Activated naive CD4-positive, alpha-beta T cell treated with anti-CD3 and anti-CD28 coated beads, Interleukin-2, amount 50 U/mL, for 16 hours (primary cell): ENCODE results near the gene ZSCAN5B.
"Not testable (repeated sequence)": the region's sequence is repeated elsewhere in the genome, so short reads cannot be mapped to it uniquely, and the experiment has no call there.

ENCODE experiments used
- DNase-seq: peaks from one replicate; pipeline ENCODE4 v3.0.0-alpha.2; 2020

The ZSCAN5B gene, protein sequence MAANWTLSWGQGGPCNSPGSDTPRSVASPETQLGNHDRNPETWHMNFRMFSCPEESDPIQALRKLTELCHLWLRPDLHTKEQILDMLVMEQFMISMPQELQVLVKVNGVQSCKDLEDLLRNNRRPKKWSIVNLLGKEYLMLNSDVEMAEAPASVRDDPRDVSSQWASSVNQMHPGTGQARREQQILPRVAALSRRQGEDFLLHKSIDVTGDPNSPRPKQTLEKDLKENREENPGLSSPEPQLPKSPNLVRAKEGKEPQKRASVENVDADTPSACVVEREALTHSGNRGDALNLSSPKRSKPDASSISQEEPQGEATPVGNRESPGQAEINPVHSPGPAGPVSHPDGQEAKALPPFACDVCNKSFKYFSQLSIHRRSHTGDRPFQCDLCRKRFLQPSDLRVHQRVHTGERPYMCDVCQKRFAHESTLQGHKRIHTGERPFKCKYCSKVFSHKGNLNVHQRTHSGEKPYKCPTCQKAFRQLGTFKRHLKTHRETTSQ

DNA sequence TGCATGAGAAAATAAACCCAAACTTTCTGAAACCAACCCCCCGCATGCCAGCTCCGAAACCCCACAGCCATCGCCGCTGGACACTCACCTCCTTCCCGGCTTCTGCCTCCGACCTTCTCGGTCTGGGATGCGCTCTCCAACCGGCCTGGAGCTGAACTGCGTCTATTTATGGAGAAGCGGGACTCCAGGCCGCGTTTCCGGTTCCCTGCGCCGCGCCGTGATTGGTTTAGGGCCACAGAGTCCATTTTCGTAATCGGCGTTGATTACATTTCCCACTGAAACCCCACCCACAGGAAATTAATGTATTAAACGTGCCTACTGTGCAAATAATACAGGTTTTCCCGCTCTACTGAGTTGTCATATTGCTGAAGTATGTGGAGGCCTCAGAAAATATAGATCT lies at the start of gene ZSCAN5B:
Gene ZSCAN5B (minus strand): TSS at position 138 of the 400 bp plus-strand sequence. CDS start 4,731 bp downstream, outside the sequence.
- not testable (repeated sequence) for DNase-seq

DNA sequence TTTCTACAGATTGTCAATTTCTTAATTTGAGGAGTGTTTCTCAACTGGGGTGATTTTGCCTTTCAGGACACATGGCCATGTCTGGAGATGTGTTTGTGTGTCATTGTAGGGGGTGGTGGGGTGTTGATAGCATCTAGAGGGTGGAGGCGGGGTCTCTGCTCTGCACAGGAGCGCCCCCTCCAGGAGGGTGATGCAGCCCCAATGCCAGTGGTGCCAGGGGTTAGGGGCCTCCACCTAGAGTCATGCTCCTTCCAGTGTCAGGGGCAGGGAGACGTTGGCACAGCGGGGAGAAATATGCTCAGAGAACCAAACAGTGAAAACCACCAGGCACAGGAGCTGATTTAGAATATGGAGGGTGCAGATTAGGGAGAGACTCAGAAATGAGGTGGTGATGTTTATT lies 48.2 kb upstream of the ZSCAN5B start:
- DNase-seq: not testable (repeated sequence)

DNA sequence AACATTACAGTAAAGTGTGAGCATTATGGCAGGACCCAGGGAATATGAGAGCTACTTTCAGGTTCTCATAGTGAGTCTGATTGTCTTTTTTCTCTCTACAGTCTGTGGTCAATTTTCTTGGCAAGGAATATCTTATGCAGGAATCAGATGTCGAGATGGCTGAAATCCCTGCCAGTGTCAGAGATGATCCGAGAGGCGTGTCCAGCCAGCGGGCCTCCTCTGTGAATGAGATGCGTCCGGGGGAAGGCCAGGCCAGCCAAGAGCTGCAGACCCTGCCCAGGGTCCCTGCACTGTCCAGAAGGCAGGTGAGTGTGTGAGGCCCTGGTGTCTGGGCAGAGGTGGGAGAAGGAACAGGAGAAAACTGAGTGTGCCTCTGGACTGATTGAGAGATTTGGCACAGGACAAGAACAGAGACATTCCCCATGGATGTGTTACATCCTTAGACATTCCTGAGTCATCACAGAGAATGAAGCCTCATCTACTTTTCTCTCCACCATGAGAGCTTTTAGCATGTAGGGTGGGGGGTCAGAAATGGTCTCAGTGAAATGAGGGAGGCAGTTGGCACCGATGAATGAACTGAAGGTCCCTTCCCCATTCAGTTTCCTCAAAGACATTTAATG lies 47.6 kb upstream of the ZSCAN5B start:
- DNase-seq: no peak

DNA sequence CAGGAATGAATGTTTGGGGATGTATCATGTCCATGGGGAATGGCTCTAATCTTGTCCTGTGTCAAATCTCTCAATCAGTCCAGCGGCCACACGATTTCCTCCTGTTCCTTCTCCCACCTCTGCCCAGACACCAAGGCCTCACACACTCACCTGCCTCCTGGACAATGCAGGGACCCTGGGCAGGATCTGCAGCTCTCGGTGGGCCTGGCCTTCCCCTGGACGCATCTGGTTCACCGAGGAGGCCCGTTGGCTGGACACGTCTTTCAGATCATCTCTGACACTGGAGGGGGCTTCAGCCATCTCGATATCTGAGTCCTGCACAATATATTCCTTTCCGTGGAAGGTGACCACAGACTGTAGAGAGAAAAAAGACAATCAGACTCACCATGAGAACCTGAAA lies 25.9 kb upstream of the ZSCAN5B start:
- no peak for DNase-seq

DNA sequence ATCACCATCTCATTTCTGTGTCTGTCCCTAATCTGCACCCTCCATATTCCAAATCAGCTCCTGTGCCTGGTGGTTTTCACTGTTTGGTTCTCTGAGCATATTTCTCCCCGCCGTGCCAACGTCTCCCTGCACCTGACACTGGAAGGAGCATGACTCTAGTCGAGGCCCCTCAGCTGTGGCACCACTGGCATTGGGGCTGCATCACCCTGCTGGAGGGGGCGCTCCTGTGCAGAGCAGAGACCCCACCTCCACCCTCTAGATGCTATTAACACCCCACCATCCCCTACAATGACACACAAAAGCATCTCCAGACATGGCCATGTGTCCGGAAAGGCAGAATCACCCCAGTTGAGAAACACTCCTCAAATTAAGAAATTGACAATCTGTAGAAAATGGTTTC lies 25.3 kb upstream of the ZSCAN5B start:
- DNase-seq: no peak

DNA sequence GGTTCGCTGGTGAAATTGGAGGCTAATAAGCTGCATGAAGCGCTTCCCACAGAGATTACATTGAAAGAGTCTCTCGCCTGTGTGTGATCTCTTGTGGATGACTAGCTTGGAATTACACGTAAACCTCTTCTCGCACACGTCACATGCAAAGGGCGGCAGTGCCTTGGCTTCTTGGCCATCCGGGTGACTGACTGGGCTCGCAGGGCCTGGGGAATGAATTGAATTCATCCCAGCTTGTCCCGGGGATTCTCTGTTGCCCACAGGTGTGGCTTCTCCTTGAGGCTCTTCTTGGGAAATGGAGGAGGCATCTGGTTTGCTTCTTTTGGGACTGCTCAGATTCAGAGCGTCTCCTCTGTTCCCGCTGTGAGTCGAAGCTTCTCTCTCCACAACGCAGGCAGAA lies 24.3 kb upstream of the ZSCAN5B start:
- no peak for DNase-seq

DNA sequence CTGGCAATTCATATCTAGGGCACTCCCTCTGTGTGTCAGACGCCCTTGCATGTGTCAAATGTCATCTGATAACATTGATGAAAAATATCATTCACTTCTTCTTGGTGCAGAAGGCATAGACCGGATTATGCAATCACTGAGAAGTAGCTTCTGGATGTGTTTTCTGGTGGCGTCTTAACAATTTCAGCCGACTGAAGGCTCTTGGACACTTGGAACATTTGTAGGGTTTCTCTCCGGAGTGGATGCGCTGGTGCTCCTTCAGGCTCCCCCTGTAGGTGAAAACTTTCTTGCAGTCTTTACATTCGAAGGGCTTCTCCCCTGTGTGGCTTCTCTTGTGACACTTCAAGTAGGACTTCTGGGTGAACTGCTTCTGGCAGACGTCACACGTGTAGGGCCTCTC lies 23.9 kb upstream of the ZSCAN5B start:
- not testable (repeated sequence) for DNase-seq

DNA sequence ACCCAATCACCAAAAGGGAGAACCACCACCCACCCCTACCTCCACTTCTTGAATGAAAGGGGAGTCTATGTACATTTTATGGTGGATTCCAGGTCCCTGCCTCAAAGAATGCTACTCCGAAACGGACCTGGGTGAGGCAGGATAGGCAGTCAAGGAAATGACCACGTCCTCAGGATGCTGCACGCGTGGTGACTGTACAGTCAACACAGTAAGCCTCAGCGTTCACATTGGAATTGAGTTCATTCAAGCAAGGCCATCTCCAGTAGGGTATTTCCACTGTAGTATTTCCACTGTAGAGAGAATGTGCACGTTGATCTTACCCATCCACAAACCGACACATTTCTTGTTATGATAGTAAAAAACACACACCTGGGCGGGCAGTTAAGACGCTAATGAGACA lies 21.4 kb upstream of the ZSCAN5B start:
- no peak for DNase-seq

DNA sequence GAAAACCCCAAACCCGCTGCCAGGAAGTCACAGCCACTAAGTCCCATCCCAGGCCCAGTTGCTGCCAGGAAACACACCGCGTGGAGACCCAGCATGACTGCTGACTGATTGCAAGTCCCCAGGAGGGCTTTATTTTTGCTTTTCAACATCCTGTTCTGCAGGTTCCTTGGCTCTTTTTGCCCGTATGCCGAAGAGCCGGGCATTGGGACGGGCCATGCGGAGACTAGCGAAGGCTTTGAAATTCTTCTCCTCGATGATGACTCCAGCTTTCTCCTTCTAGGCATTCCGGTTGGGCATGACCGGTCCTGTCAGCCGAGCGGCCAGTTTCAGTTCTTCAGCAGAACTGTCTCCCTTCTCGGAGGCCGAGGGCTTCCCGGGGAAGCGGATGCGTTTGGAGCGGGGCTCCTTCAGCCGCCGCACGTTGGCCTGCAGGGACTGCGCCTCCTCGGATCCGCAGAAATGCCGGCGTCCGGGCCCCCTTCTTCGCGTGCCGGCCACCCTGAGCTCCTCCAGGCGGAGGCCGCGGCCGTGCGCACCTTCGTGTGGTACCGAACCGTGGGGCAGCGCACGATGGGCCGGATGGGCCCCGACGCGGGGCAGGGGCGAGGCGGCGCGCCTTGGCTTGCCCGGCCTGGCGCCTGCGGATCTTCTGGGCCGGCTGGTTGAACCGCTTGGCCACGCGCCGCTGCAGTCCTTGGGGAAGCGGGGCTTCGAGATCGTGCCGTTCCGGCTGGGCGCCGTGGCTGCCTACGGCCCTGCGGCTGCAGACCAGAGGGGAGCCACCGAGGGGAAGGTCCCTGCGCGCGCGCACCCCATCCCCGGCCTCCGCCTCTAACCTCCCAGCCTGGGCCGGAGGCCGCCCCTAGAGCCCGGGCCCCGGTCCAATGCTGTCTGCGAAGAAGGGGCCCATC lies 19.7 kb upstream of the ZSCAN5B start:
- DNase-seq: no peak

DNA sequence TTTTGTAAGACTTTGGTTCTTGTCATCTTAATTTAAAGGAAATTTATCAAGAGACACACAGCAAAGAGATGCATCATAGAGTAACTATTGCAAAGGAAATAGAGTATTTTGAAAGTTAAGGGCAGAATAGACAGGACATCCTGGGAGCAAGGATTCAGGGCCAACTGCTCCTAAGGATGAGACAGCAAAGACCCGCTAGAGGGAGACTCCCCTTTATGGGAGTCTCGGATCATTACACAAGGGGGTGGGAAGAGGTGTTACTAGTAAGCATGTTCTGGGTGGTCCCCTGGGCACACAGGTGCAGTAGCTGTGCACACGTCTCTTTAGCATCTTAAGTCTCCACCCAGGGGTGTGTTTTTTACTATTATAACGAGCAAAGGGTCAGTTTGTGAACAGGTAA lies 14.1 kb upstream of the ZSCAN5B start:
- no peak for DNase-seq

DNA sequence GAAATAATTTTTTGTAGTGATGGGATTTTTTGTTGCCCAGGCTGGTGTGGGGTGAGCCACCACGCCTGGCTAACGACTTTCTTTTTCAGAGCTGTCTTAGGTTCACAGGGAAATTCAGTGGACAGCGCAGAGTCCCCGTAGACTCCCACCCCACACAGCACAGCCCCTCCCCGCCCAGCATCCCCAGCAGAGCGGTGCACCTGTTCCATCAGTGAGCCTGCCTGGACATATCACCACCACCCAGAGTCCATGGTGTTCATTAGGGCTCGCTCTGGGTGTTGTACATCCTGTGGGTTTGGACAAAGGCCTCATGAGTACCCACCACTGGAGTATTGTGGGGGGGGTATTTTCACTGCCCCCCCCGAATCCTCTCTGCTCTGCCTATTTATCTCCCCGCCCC lies 12.5 kb upstream of the ZSCAN5B start:
- not testable (repeated sequence) for DNase-seq

DNA sequence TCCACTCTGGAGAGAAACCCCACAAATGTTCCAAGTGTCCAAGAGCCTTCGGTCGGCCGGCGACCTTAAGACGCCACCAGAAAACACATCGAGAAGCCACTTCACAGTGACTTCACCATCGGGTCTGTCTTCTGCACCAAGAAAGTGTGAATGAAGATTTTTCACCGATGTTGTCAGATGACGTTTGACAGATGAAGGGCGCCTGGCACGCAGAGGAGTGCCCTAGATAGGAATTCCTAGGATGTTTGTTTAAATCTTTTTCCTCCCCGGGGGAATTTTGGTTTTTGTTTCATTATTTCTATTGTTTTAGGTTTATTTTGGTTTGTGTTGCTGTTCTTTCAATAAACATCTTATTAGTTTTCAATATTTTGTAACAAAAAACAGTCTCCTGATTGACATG lies 11.5 kb upstream of the ZSCAN5B start:
- DNase-seq: no peak

DNA sequence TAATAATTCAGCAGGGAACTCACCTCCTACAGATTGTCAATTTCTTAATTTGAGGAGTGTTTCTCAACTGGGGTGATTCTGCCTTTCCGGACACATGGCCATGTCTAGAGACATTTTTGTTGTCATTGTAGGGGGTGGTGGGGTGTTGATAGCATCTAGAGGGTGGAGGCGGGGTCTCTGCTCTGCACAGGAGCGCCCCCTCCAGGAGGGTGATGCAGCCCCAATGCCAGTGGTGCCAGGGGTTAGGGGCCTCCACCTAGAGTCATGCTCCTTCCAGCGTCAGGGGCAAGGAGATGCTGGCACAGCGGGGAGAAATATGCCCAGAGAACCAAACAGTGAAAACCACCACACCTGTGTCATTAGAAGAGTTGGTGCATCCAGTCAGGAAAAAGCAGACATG lies 10.0 kb upstream of the ZSCAN5B start:
- DNase-seq: not testable (repeated sequence)

DNA sequence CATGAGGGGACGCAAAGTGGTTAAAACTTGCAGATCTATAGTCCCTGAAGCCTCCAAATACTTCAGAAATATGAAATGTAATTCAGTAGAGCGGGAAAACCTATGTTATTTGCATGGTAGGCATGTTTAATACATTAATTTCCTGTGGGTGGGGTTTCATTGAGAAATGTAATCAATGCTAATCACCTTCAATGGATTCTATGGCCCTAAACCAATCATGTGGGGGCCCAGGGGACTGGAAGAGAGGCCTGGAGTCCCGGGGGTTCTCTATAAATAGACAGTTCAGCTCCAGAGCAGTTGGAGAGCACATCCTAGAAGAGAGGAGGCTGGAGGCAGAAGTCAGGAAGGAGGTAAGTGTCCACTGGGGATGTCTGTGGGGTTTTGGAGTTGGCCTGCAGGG lies 4.4 kb upstream of the ZSCAN5B start, which contains the start of gene ZSCAN5C:
Gene ZSCAN5C (plus strand): TSS at position 301 of the 400 bp plus-strand sequence. CDS start 3,641 bp downstream, outside the sequence.
- no peak for DNase-seq

DNA sequence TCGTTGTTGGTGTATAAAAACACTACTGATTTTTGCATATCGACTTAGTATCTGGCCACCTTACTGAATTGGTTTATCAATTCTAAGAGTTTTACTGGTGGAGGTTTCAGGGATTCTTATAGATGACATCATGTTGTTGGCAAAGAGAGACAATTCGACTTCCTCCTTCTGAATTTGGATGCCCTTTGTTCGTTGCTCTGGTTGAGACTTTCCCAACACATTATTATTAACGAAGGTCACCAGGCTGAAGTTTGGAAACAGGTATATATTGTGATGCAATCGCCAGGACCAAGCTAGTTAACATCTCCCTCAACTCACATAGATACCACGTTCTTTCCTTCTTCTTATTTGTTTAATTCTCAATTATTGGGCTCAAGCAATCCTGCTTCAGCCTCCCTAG lies 2.1 kb upstream of the ZSCAN5B start:
- DNase-seq: no peak

DNA sequence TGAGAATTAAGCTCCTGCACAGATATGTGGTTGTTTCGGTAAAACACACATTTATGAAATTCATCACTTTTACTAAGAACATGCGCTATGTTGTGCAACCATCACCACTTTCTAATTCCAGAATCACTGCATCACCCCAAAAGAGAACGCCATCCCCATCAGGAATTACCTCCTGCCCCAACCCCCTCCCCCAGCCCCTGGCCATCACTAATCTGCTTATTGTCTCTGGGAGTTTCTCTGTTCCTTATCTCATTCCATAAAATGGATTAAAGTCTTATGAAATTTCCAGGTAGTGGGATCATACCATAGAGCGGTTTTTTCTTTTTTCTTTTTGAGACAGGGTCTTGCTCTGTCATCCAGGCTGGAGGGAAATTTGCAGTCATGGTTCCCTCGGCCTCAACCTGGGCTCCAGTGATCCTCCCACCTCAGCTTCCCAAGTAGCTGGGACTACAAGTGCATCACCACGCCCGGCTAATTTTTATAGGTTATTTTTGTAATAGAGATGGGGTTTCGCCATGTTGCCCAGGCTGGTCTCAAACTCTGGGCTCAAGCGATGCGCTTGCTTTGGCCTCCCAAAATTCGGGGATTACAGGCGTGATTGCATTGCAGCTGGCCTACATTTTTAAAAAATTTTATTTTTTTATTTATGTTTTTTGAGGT lies 3.5 kb downstream of the ZSCAN5B start:
- DNase-seq: no peak

DNA sequence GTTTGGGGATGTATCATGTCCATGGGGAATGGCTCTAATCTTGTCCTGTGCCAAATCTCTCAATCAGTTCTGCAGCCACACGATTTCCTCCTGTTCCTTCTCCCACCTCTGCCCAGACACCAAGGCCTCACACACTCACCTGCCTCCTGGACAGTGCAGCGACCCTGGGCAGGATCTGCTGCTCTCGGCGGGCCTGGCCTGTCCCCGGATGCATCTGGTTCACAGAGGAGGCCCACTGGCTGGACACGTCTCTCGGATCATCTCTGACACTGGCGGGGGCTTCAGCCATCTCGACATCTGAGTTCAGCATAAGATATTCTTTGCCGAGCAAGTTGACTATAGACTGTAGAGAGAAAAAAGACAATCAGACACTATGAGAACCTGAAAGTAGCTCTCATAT lies 5.9 kb downstream of the ZSCAN5B start:
- no peak for DNase-seq

DNA sequence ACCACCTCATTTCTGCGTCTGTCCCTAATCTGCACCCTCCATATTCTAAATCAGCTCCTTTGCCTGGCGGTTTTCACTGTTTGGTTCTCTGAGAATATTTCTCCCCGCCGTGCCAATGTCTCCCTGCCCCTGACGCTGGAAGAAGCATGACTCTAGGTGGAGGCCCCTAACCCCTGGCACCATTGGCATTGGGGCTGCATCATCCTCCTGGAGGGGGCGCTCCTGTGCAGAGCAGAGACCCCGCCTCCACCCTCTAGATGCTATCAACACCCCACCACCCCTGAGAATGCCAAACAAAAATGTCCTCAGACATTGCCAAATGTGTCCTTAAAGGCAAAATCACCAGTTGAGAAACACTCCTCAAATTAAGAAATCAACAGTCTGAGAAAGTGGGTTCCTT lies 6.5 kb downstream of the ZSCAN5B start:
- no peak for DNase-seq

DNA sequence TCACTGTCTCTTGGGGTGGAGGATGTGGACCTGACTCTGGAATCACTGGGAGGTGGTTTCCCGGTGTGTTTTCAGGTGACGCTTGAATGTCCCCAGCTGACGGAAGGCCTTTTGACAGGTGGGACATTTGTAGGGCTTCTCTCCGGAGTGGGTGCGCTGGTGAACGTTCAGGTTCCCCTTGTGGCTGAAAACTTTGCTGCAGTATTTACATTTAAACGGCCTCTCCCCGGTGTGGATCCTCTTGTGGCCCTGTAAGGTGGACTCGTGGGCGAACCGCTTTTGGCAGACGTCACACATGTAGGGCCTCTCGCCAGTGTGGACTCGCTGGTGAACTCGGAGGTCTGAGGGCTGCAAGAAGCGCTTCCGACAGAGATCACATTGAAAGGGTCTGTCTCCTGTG lies 7.8 kb downstream of the ZSCAN5B start:
- DNase-seq: no peak

DNA sequence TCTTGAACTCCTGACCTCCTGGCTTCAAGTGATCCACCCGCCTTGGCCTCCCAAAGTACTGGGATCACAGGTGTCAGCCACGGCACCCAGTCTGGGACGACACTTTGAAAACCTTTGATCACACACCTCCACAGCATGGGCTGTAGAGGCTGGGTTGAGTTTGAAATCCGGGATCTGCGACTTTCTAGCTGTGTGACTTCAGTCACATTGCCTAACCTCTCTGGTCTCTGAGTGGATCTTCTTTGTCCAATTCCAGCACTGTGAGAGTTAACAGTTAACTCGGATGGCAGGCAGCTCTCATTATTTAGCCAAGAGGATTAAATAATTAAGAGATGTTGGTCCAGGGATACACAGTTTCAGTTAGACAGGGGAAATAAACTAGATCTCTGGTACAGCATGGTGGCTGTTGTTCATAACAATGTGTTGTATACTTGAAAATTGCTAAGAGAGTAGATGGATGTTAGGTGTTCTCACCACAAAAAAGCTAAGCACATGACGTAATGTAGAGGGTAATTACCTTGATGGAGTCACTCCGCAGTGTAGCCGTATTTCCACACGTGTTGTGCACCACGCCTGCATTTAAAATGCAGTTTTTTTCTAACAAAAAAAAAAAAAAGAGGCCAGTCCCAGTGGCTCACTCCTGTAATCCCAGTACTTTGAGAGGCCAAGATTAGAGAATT lies 19.9 kb downstream of the ZSCAN5B start:
- DNase-seq: no peak

DNA sequence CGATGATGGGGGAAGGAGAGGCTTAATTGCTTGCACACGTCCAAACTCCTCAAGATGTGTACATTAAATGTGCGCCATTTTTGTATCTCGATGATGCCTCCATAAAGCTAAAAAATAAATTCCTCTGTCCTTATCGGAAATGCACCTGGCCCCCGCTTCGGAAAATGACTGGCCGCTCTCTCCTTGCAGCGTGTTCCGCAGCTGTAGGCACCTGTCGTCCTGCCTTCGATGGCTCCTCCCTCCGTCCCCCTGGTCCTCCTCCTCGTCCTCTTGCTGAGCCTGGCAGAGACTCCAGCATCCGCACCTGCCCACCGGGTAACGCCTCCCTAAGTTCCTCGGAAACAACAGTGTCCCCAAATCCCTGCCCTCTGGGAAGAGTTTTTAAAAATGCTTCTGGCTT lies 20.7 kb downstream of the ZSCAN5B start:
- no peak for DNase-seq

DNA sequence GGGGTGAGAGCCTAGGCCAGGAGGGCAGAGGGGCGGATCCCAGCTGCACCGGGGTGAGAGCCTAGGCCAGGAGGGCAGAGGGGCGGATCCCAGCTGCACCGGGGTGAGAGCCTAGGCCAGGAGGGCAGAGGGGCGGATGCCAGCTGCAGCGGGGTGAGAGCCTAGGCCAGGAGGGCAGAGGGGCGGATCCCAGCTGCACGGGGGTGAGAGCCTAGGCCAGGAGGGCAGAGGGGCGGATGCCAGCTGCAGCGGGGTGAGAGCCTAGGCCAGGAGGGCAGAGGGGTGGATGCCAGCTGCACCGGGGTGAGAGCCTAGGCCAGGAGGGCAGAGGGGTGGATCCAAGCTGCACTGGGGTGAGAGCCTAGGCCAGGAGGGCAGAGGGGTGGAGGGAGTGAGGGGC lies 21.3 kb downstream of the ZSCAN5B start:
- not testable (repeated sequence) for DNase-seq
